GM18508 (cell line): ENCODE measurements around the gene MAGI2.

Source experiments
- ATAC-seq: cut with Tn5 transposase; IDR thresholded peaks from one replicate; pipeline ENCODE4 v1.9.1; 2021; ENCODE audit warnings: moderate number of reproducible peaks; ENCODE audit not compliant: insufficient read depth, unreplicated experiment

Gene MAGI2

DNA sequence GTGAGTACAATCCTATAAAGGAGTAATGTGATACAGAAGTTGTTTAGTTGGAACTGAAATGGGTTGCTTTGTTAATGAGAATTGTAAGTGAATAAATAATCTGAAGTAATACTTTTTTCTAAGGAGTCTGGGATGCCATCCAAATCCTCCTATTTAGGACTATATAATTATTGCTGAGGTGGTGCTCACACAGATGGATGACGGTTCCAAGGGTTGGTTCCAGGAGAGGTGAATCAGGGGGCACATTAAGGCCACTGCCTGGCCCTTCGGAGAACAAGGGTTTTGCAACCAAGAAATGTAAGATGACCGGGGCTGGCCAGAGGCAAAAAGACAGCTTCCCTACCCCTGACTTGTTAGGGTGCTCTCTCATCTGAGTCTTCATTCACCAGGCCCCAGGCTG, 1302.2 kb downstream of the MAGI2 start:
- no peak for ATAC-seq

DNA sequence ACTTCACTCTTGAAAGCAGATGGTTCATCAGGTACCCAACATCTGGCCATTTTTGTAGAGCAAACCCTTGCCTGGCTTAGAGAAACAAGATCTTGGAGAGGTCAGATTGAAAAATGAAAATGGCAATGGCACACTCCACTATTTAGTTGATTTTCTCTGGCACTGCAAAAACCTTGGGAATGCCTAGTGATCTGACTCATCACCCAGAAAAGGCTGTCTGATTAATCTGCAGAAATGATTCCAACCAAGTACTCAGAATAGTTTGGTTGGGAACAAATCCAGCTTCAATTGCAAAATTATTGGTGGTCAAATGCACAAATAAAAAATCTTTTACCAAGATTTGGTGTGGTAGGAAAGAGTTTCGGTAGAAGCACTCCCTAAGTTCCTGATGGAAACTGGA, 1303.7 kb downstream of the MAGI2 start:
- no peak for ATAC-seq

DNA sequence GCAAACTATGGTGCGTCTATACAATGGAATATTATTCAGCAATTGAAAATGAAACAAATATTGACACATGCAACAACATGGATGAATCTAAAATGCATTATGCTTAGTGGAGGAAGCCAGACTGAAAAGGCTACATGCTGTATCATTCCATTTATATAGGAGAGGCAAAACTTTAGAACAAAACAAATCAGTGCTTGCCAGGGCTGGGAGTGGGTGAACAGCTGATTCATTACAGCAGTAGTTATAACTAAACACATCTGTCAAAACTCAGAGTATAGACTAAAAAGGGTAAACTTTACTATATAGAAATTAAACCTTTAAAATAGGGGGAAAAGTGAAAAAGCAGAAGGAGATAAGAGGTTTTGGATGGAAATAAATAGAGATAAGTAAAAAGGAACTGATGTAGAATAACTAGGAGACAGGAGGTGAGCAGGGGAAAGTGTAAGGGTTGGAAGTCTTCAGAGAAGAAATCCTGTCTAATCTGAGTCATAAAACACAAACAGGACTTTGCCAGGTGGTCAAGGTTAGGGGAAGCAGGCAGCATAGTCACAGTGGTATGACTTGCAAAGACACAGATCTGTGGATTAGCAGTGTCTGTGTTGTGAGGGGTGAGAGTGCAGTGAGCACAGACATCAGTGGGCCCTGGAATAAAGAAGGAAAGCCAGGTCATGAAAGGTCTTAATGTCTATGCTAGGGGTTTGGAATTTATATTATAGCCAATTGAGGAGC, 1305.1 kb downstream of the MAGI2 start:
- ATAC-seq = no peak

DNA sequence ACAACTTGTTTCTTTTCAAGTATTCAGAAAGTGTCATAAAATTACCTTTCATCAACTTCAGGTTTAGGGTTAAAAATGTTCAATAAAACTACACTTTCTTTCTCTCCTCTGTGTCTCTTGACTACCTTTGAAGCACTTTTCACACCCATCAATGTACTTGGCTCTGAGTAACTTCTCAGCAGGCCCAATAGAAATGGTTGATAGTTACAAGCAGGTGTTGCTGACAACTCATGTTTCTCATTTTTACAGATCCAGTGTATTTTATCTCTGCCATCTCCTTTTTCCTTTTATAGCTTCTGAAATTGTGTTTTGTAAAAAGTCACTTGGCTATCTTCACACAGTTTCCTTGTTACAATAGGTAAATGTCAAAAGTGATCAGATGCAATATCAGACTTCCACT, 1306.9 kb downstream of the MAGI2 start:
- no peak for ATAC-seq

DNA sequence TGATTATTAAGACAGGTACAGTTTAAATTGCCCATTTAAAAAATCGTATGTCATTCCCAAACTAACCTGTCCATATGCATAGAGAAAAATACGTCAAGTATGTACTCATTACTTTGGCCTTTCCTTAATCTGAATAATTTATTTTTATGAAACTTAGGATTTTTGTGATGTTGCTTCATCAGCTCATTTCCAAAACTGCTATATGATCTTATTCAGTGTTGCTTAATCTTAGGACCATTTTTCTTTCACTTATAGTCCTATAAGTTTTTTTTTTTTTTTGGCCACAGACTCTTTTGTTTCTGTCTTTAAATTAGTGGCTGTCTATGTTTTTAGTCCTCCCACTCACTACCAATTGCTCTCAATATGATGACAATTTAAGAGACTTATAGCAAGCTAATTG, 1309.8 kb downstream of the MAGI2 start:
- ATAC-seq = no peak

DNA sequence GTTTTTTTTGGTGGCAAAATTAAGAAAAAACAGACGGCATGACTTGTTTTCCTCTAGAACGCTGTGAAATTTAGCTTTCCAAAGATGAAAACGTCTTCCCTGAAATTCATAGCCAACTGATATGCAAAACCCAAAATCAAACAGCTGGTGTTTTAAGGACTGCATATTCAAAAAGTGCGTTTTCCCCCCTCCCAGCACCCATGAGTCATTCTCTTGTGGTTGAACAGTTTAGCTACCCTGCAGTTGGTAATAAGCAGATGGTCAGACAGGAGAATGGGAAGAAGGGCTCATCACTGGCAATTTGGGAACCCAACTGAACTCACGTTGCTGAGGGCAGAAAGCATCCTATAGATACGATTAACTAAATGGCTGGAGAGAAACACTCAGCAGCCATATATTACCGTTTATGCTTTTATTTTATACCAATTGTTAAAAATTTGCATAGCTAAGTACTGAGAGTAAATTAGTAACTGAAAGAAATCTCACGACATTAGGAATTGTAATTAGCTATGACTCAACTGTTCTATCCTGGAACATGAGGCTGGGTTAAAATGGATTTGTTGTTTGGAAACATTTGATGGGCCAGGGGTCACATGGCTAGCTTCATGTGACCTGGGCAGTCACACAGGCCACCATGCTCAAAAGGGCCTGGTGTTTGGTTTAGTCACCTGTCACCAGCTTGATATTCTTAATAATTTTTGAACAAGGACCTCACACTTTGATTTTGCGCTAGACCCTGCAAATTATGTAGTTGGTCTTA, 1311.8 kb downstream of the MAGI2 start:
- ATAC-seq = no peak

DNA sequence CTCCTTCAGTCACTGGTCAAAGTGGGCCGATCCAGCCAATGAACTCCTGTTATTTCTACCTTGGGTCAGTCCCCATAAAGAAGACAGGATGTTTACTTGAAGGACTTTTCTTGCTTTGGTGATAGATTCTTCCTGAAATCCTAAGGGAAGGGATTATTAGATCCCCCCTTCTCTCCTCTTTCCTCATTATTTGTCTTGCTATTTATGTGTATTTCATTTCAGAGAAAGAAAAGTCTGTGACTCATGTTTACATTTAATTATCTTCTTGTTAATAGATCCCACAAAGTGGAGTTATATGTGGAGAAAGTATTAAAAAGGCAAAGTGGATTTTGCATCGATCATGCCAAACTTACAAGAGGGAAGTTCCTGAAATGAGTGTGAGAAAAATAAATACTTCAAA, 1313.4 kb downstream of the MAGI2 start:
- ATAC-seq = no peak

DNA sequence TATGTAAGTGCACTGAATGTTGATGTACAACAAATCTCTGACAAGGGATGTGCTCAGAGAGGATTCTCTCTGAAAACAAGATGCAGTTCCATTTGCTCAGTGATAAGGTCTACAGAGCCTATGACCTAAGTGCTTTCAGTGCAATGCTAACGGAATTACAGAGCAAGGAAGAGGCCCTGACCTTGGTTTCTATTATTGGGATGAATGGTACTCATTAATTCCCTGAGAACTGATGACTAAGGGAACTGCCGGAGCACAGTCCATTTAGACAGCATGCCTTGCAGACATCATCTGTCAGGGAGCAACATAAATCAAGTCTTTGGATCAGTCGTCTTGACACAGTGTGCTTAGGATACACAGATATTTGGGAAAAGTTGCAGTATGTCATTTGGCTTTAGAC, 1314.1 kb downstream of the MAGI2 start:
- no peak for ATAC-seq

DNA sequence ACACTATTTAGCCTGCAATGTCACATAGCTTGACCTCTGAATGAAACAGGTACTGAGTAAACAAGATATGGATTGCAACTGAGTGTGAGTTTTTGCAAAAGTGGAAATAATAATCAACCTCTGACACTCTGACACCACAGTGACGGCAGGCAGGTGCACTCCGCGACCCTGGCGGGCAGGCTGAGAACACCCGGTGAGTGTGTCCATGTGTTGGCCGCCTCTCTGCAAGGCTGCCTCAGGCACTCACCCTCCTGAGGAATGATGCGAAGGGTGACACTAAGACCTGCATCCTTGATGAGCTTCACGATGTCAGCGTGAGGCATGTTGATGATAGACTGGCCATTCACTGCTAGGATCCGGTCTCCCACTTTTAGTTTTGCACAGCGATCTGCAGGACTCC, 1318.7 kb downstream of the MAGI2 start:
- no peak for ATAC-seq

DNA sequence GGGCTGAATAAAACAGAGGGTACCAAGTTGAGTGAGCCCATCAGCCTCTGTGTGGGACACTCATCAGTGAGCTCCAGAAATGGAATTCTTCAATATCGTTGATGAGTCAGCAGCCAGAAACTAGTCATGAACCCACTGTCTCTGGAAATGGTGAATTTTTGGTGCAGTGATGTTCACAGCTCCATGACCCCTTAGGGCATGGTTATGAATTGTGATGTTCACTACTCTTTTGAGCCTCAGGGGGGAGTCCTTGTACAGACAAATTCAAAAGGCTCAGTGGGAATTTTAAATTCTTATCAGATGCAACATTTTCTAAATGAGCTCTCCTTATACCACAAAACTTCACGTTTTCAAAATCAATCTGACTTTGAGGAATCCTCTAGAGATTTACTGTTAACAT, 1319.2 kb downstream of the MAGI2 start:
- ATAC-seq = no peak

DNA sequence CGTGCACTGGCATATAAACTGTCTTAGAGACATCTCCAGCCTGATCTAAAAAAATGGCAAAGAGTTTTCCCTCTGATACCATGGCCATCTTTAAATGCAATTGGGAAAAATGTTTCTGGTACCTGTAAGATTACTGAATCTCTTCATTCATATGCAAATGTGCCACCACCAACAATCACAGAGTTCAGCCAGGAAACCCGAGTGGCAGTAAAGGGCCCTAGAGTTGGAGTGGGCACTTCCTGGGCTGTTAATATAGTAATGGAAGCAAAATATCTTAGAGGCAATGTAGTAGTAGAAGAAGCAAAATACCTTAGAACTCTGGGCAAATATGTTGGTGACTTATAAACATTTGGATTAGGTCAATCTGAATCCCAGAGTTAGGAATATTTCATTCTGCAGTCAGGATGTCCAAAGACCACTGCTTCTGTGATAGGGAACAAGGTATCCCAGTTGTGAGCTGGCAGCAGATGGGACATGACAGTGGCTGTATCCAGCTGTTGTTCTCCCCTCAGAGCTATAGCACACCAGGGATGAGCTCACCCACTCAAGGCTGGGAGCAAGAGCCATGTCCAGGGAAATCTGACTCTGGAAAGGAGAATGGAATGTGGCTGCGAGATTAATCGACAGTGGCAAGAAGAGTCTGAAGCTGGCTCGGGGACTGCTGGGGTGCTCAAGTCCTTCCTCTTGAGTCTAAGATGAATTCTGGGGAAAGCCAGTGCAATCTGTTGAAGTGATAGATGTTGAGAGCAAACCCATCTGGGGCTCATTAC, 1322.8 kb downstream of the MAGI2 start:
- no peak for ATAC-seq

DNA sequence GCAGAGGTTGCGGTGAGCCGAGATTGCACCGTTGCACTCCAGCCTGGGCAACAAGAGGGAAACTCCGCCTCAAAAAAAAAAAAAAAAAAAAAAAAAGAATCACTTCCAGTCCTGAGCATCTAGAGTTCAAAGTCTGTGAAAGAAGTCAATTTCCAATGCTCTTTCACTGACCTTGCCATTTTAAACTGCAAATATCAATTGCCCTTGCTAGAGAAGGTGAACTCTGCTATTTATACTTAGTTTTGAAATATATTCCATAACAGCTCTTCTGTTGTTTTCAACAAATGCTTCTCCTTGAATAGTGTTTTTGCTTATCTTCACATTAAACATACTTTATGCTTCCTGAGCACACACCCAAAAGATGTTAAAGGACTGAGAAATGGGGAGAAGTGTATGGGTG, 1323.6 kb downstream of the MAGI2 start:
- no peak for ATAC-seq

DNA sequence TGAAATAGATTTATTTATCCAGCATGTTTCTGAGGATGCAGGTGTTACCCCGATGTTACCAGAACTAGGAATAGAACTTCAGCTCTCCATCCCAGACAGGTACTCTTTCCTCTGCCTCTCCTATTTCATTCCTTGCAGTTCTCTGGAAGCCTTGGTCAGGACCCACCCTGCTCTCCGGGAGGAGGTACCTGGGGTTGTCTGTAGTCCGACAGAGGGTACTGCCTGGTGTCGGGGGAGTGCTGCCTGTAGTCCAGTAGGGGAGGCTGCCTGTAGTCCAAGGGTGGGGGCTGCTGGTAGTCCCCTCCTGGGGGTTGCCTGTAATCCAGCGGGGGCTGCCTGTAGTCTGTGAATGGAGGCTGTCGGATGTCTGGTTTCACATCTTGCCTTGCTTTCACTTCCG, 1326.5 kb downstream of the MAGI2 start:
- ATAC-seq = no peak

DNA sequence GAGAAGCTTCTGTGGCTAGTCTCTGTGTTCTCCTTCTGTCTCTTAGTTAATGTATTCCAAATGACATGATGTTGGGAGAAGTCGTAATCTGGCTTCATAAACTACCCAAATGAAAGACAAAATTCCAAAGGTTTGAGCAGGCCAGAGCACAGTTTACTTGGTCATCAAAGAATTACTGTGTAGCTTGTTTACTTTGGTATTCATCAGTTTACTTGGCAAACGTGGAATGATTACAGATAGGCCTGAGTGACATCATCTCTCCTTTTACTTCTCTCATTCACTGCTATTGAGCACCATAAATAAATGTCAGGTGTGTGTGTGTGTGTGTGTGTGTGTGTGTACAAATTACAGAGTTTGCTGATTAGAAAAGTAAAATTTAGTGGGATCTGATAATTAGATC, 1327.6 kb downstream of the MAGI2 start:
- ATAC-seq = no peak

DNA sequence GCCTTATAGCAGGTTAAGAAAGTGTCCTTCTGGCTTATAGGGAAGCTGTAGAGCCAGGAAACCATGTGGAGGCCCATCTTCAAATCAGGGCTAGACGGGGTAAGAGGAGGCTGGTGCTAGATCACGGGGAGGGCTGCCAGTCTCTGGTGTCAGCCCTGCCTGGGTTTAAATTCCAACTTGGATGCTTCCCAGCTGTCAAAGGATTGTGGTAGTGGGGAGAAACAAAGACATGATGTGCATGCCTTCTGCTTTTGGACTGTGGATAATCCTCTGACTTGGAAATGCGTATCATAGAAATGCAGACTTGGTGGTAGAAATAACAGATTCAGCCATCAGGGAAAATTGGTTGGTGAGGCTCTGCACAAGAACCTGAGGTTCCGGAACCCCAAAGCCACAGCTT, 1329.3 kb downstream of the MAGI2 start:
- no peak for ATAC-seq

DNA sequence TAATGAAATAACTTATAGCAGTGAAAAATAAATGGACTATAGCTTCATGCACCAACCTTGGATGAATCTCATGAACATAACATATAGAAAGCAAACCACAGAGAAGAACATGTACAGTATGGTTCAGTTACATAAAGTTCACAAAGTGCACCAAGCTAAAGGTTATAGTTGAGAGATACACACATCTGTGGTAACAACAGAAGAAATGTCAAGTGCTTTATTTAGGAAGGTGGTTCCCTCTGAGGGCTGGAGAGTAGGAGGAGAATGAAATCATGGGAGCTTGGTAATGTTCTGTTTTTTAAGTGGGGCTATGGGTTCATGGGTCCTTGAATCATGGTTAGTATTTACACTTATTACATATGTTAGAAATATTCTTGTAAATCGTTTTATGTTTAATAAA, 1331.6 kb downstream of the MAGI2 start:
- ATAC-seq = no peak

DNA sequence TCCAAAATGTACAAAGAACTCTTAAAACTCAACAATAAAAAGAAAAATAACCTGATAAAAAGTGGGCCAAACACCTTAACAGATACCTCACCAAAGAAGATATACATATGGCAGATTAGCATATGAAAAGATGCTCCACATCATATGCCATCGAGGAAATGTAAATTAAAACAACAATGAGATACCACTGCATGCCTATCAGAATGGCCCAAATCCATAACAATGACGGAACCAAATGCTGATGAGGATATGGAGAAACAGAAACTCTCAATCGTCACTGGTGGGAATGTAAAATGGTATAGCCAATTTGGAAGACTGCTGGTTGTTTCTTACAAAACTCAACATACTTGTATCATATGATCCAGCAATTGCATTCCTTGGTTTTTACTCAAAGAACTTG, 1335.0 kb downstream of the MAGI2 start:
- no peak for ATAC-seq

DNA sequence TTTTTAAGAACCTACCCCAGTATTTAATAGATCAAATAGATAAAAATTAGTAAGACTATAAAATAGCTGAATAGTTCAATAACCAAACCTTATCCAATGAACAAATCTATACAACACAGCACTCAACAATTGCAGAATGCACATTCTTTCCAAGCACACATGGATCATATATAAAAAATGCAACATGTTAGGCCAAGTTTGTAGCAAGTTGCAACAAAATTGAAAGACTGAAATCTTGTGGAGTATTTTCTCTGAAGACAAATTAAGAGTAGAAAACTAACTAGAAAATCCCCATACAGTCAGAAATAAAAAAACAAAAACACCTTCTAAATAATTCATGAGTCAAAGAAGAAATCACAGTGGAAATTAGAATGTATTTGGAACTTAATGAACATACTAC, 1337.6 kb downstream of the MAGI2 start:
- no peak for ATAC-seq

DNA sequence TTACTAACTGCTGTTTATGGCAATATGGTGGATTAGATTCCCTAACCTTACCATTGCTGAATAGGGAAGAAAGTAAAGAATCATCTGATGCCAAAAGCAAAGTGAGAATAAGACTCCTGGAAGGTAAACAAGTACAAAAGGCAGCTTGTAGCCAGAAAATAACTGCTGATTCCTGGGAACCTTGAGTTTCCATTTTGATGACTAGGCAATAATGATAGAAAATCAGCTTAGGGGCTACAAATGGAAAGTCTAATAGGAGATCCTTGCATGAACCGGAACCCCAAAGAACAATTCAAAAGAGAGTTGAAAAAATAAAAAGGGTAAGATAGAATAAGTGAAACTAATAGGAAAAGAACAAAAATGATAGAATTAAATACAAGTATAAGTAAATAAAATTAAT, 1338.5 kb downstream of the MAGI2 start:
- ATAC-seq = no peak

DNA sequence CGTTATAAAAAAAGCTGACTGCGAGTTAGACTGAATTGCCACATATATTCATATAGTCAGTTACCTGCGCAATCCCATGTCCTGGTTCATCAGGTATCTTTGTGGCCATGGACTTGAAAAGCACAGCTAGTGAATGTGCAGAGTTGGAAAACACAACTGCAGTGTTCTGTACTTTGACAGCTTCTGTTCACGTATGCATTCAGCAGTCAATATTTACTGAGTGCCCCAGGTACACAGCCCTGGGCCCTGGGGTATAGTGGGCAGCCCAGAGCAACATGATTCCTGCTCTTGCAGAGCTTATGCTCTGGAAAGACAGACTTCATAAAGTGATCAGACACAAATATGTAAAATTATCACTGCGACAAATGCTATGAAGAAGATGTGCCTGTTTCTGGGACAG, 1341.0 kb downstream of the MAGI2 start:
- ATAC-seq = no peak

DNA sequence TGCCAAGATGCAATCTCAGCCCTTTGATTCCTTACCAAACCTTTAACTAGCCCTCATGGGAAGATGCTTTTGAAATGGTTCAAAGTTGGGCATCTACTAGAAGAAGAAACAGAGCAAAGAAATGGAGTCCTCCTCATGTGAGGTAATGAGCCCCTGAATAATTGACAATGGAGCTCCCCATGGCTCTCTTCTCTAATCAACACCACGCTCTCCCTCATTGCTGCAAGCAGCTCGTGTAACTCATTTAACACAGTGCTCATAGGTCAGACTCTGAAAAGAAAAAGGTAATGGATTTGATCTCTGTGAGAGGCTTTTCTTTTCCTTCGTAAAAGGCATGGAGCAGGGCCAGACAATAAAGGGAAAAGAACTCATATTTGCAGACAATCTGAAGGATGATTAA, 1342.1 kb downstream of the MAGI2 start:
- no peak for ATAC-seq
